Karpas-422 (cell line): ENCODE measurements around the gene PAMR1. TPM values are rescaled to one million over a fixed set of nuclear protein-coding genes. Genes with fewer than 3 reads are reported as not detected.

Source experiments
- DNase-seq: peaks from one replicate; pipeline ENCODE4 v3.0.0-alpha.2; 2015
- H2AFZ ChIP-seq: fragments of 200-600 bp; sonication (generic); 2 replicates; pipeline ENCODE4 v1.6.1; 2014; ENCODE audit warnings: antibody characterized with exemption, low read length, mixed read lengths
- H3K27ac ChIP-seq: fragments of 200-600 bp; sonication (generic); 2 replicates; pipeline ENCODE4 v1.5.1; 2014; ENCODE audit warnings: mild to moderate bottlenecking, low read length, moderate library complexity
- H3K27me3 ChIP-seq: fragments of 200-600 bp; sonication (generic); 2 replicates; pipeline ENCODE4 v1.6.1; 2014; ENCODE audit warnings: low read length, mixed read lengths
- H3K36me3 ChIP-seq: fragments of 200-600 bp; sonication (generic); 2 replicates; pipeline ENCODE4 v1.6.1; 2014; ENCODE audit warnings: low read length, mixed read lengths; ENCODE audit not compliant: insufficient read depth
- H3K4me1 ChIP-seq: fragments of 200-600 bp; sonication (generic); 2 replicates; pipeline ENCODE4 v1.6.1; 2014; ENCODE audit warnings: mild to moderate bottlenecking, low read length, mixed read lengths
- H3K4me2 ChIP-seq: fragments of 200-600 bp; sonication (generic); 2 replicates; pipeline ENCODE4 v1.6.1; 2014; ENCODE audit warnings: low read length, low read depth, mild to moderate bottlenecking; ENCODE audit not compliant: poor library complexity, severe bottlenecking
- H3K4me3 ChIP-seq: fragments of 200-600 bp; sonication (generic); 2 replicates; pipeline ENCODE4 v1.5.1; 2014; ENCODE audit warnings: mild to moderate bottlenecking, antibody characterized with exemption, low read length, mixed read lengths
- H3K79me2 ChIP-seq: fragments of 200-600 bp; sonication (generic); 2 replicates; pipeline ENCODE4 v1.6.1; 2014; ENCODE audit warnings: mild to moderate bottlenecking, low read length, mixed read lengths
- H3K9ac ChIP-seq: fragments of 200-600 bp; sonication (generic); 2 replicates; pipeline ENCODE4 v1.6.0; 2014; ENCODE audit warnings: low read length
- H3K9me2 ChIP-seq: fragments of 200-600 bp; sonication (generic), shearing (Covaris generic); replicated peaks from 2 replicates; pipeline ENCODE4 v1.6.0; 2014; ENCODE audit warnings: mild to moderate bottlenecking, low read length, moderate library complexity; ENCODE audit not compliant: insufficient read depth
- H3K9me3 ChIP-seq: fragments of 300-700, 200-600 bp; sonication (generic); 2 replicates; pipeline ENCODE4 v1.6.1; 2014; ENCODE audit warnings: low read length, mixed read lengths
- H4K20me1 ChIP-seq: fragments of 200-600 bp; sonication (generic); 2 replicates; pipeline ENCODE4 v1.6.1; 2014; ENCODE audit warnings: mild to moderate bottlenecking, antibody characterized with exemption, low read length, low read depth; ENCODE audit not compliant: insufficient read depth
- total RNA-seq: library from RNA; depleted of rRNA; stranded (reverse); fragments of >200 nt; shearing (Covaris generic); gene quantifications from 2 replicates; pipeline ENCODE4 v1.2.3, GENCODE V29; 2014; ENCODE audit warnings: low replicate concordance

PAMR1 gene
- total RNA-seq, 1 experiment from 2014 or later: not detected

GRCh38 chr11:35539781-35540281 lies 14.4 kb upstream of the PAMR1 start:
- Histone ChIP-seq H4K20me1 (no peaks in the 10 kb centered on the region), H3K27ac (no peak overlapping the region), H3K9me2 (no peaks in the 10 kb centered on the region), H3K27me3 (no peaks in the 10 kb centered on the region), H3K4me3 (no peak overlapping the region), H3K4me2 (no peak overlapping the region), H3K9ac (no peak overlapping the region), H2AFZ (no peak overlapping the region), H3K9me3 (no peaks in the 10 kb centered on the region), H3K79me2 (no peaks in the 10 kb centered on the region), H3K4me1 (no peaks in the 10 kb centered on the region), H3K36me3 (no peaks in the 10 kb centered on the region)
- DNase-seq: no peak

- no peaks in the 10 kb centered on the region for H4K20me1 ChIP-seq
- no peak overlapping the region for H2AFZ ChIP-seq
- no peak overlapping the region for H3K9ac ChIP-seq
- H3K4me3 ChIP-seq: no peak overlapping the region
- H3K27me3 ChIP-seq: no peaks in the 10 kb centered on the region
- H3K9me3 ChIP-seq: no peaks in the 10 kb centered on the region
- H3K27ac ChIP-seq: no peak overlapping the region
- no peak for DNase-seq
- no peaks in the 10 kb centered on the region for H3K79me2 ChIP-seq
- no peaks in the 10 kb centered on the region for H3K4me1 ChIP-seq
- no peaks in the 10 kb centered on the region for H3K36me3 ChIP-seq
- no peaks in the 10 kb centered on the region for H3K9me2 ChIP-seq
- no peak overlapping the region for H3K4me2 ChIP-seq
Measured at GRCh38 chr11:35539256-35539655, 13.8 kb upstream of the PAMR1 start.

GRCh38 chr11:35536470-35536869 lies 11.1 kb upstream of the PAMR1 start:
- no peak overlapping the region for H3K9ac ChIP-seq
- no peaks in the 10 kb centered on the region for H3K9me3 ChIP-seq
- H3K4me1 ChIP-seq: no peaks in the 10 kb centered on the region
- H4K20me1 ChIP-seq: no peaks in the 10 kb centered on the region
- DNase-seq: no peak
- no peak overlapping the region for H3K27ac ChIP-seq
- H3K79me2 ChIP-seq: no peaks in the 10 kb centered on the region
- no peaks in the 10 kb centered on the region for H3K36me3 ChIP-seq
- H3K9me2 ChIP-seq: no peaks in the 10 kb centered on the region
- no peak overlapping the region for H3K4me2 ChIP-seq
- no peak overlapping the region for H2AFZ ChIP-seq
- H3K4me3 ChIP-seq: no peak overlapping the region
- no peaks in the 10 kb centered on the region for H3K27me3 ChIP-seq

DNA sequence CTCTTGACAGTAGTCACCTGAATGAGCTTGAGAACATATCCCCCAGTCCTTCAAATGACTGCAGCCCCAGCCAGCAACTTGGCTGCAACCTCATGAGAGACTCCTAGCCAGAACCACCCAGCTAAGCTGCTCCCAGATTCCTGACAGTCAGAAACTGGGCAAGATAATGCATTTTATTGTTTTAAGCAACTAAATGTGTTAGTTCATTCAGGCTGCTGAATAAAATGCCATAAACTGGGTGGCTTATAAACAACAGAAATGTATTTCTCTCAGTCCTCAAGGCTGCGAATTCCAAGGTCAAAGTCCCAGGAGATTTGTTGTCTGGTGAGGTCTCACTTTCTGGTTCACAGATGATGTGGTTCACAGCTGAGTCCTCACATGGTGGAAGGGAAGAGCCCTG lies 5.8 kb upstream of the PAMR1 start:
- Histone ChIP-seq H3K9me3 (no peaks in the 10 kb centered on the region), H3K9ac (no peak overlapping the region), H4K20me1 (no peaks in the 10 kb centered on the region), H2AFZ (no peak overlapping the region), H3K4me2 (no peak overlapping the region), H3K36me3 (no peaks in the 10 kb centered on the region), H3K9me2 (no peaks in the 10 kb centered on the region), H3K27me3 (no peaks in the 10 kb centered on the region), H3K27ac (no peak overlapping the region), H3K79me2 (no peaks in the 10 kb centered on the region), H3K4me3 (no peak overlapping the region), H3K4me1 (no peaks in the 10 kb centered on the region)
- DNase-seq: no peak

GRCh38 chr11:35529971-35530495 lies 4.6 kb upstream of the PAMR1 start:
- Histone ChIP-seq H3K4me2 (no peak overlapping the region), H3K4me3 (no peak overlapping the region), H3K9ac (no peak overlapping the region), H3K9me3 (no peaks in the 10 kb centered on the region), H4K20me1 (no peaks in the 10 kb centered on the region), H2AFZ (no peak overlapping the region), H3K9me2 (no peaks in the 10 kb centered on the region), H3K27me3 (no peaks in the 10 kb centered on the region), H3K79me2 (no peaks in the 10 kb centered on the region), H3K27ac (no peak overlapping the region), H3K36me3 (no peaks in the 10 kb centered on the region), H3K4me1 (no peaks in the 10 kb centered on the region)
- no peak for DNase-seq

- Histone ChIP-seq H3K4me3 (no peak overlapping the region), H3K9ac (no peak overlapping the region), H3K4me2 (no peak overlapping the region), H3K36me3 (no peaks in the 10 kb centered on the region), H3K9me2 (no peaks in the 10 kb centered on the region), H3K4me1 (no peaks in the 10 kb centered on the region), H3K27ac (no peak overlapping the region), H3K79me2 (no peaks in the 10 kb centered on the region), H3K27me3 (no peaks in the 10 kb centered on the region), H4K20me1 (no peaks in the 10 kb centered on the region), H2AFZ (no peak overlapping the region), H3K9me3 (no peaks in the 10 kb centered on the region)
- peak; percentile 53 for DNase-seq
Measured at GRCh38 chr11:35526370-35526792, 965 bp upstream of the PAMR1 start.

- no peak for DNase-seq
- Histone ChIP-seq H3K4me1 (no peaks in the 10 kb centered on the region), H3K9me2 (no peaks in the 10 kb centered on the region), H3K27me3 (no peaks in the 10 kb centered on the region), H3K79me2 (no peaks in the 10 kb centered on the region), H4K20me1 (no peaks in the 10 kb centered on the region), H3K27ac (no peak overlapping the region), H3K9me3 (no peaks in the 10 kb centered on the region), H2AFZ (no peak overlapping the region), H3K36me3 (no peaks in the 10 kb centered on the region), H3K4me3 (no peak overlapping the region), H3K9ac (no peak overlapping the region), H3K4me2 (no peak overlapping the region)
Measured at GRCh38 chr11:35524780-35525179, 636 bp downstream of the PAMR1 start.

DNA sequence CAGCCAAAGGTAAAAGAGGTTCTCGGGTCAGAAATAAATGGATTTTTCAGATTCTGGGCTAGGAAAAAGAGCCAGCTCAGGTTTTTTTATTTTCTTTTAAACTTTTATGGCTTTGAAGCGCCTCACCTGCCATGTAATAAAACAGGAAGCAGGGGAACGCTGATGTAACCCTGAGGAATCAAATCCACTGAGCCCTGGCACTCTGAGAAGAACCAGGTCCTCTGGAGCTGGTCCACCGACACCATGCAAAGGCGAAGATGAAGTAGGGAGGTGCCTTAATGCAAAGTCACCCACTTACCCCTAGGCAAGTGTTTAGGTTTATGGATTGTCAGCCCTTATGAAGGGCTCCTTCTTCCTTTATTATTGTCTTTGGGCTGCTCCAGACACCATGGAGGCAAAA lies 1.6 kb downstream of the PAMR1 start:
- no peaks in the 10 kb centered on the region for H4K20me1 ChIP-seq
- H3K9me2 ChIP-seq: no peaks in the 10 kb centered on the region
- no peak overlapping the region for H3K4me3 ChIP-seq
- H3K36me3 ChIP-seq: no peaks in the 10 kb centered on the region
- H3K79me2 ChIP-seq: no peaks in the 10 kb centered on the region
- no peak overlapping the region for H3K4me2 ChIP-seq
- no peaks in the 10 kb centered on the region for H3K4me1 ChIP-seq
- no peak overlapping the region for H3K27ac ChIP-seq
- DNase-seq: no peak
- H3K27me3 ChIP-seq: no peaks in the 10 kb centered on the region
- H2AFZ ChIP-seq: no peak overlapping the region
- no peak overlapping the region for H3K9ac ChIP-seq
- no peaks in the 10 kb centered on the region for H3K9me3 ChIP-seq
